CD14-positive monocyte (primary cell): ENCODE results near the gene MICAL2. TPM values are rescaled to one million over a fixed set of nuclear protein-coding genes. Genes with fewer than 3 reads are reported as not detected.
A peak's percentile ranks its signal among the peaks of the same experiment; 100 is the strongest.

Source experiments
- DNase-seq, 3 donors: peaks; one replicate each; pipeline ENCODE4 v3.0.0-alpha.2; 2011 to 2022
- H2AFZ ChIP-seq: 2 replicates; pipeline ENCODE4 v1.6.0; 2012; ENCODE audit warnings: mild to moderate bottlenecking, low read depth, low read length, inconsistent platforms; ENCODE audit not compliant: insufficient read depth, poor library complexity, severe bottlenecking
- H3K27ac ChIP-seq, 2 donors: 1 replicate in 1 of 2; 2 replicates in 1 of 2; pipeline ENCODE4 v1.5.1; 2012 to 2013; ENCODE audit warnings: low read length in 2 of 2, control low read depth in 1 of 2, inconsistent platforms in 1 of 2, low read depth in 1 of 2, mild to moderate bottlenecking in 1 of 2
- H3K27me3 ChIP-seq, 2 donors: one replicate each; pipeline versions ENCODE4 v1.6.0 to v1.6.1; 2011 to 2013; ENCODE audit warnings: low read length in 2 of 2; ENCODE audit not compliant: control insufficient read depth in 2 of 2, insufficient read depth in 2 of 2
- H3K36me3 ChIP-seq, 2 donors: replicated peaks in 1 of 2; 1 replicate in 1 of 2; 2 replicates in 1 of 2; pipeline versions ENCODE4 v1.5.1 to v1.6.1; 2012 to 2013; ENCODE audit warnings: low read length in 2 of 2, control low read depth in 1 of 2, inconsistent platforms in 1 of 2, mild to moderate bottlenecking in 1 of 2; ENCODE audit not compliant: insufficient read depth in 2 of 2, control insufficient read depth in 1 of 2
- H3K4me1 ChIP-seq, 2 donors: 1 replicate in 1 of 2; 2 replicates in 1 of 2; pipeline versions ENCODE4 v1.5.1 to v1.6.1; 2012 to 2013; ENCODE audit warnings: low read length in 2 of 2, control low read depth in 1 of 2, inconsistent platforms in 1 of 2, mild to moderate bottlenecking in 1 of 2, moderate library complexity in 1 of 2; ENCODE audit not compliant: insufficient read depth in 2 of 2, control insufficient read depth in 1 of 2
- H3K4me2 ChIP-seq: replicated peaks from 2 replicates; pipeline ENCODE3; 2012; ENCODE audit warnings: low read length, moderate library complexity, mild to moderate bottlenecking; ENCODE audit not compliant: poor library complexity, severe bottlenecking; ENCODE audit errors: extremely low read depth
- H3K4me3 ChIP-seq, 3 experiments: fragments of 200-600 bp in 1 of 3; sonication (generic) in 1 of 3; replicated peaks in 1 of 3; 1 replicate in 2 of 3; 2 replicates in 1 of 3; pipeline ENCODE4 v1.5.1; 2011 to 2013; ENCODE audit warnings: low read length in 3 of 3, mild to moderate bottlenecking in 3 of 3, control low read depth in 2 of 3, low read depth in 2 of 3, inconsistent platforms in 1 of 3, moderate library complexity in 1 of 3
- H3K79me2 ChIP-seq: 2 replicates; pipeline ENCODE4 v1.6.0; 2012; ENCODE audit warnings: mild to moderate bottlenecking, control low read depth, inconsistent platforms, low read length, moderate library complexity; ENCODE audit not compliant: insufficient read depth
- H3K9ac ChIP-seq: 2 replicates; pipeline ENCODE4 v1.6.0; 2017; ENCODE audit warnings: low read length, mild to moderate bottlenecking; ENCODE audit not compliant: insufficient read depth, poor library complexity, severe bottlenecking
- H3K9me3 ChIP-seq, 2 donors: replicated peaks in 1 of 2; 1 replicate in 1 of 2; 2 replicates in 1 of 2; pipeline versions ENCODE4 v1.5.1 to v1.6.1; 2012 to 2013; ENCODE audit warnings: low read length in 2 of 2, control low read depth in 1 of 2; ENCODE audit not compliant: control insufficient read depth in 1 of 2, insufficient read depth in 1 of 2
- H4K20me1 ChIP-seq: 2 replicates; pipeline ENCODE4 v1.6.0; 2012; ENCODE audit warnings: mild to moderate bottlenecking, low read length, control low read depth, moderate library complexity; ENCODE audit not compliant: insufficient read depth
- H3K27ac Mint-ChIP-seq, 7 donors: one replicate each; pipeline ENCODE4 v1.8.0; 2020; ENCODE audit warnings: mild to moderate bottlenecking in 7 of 7, mixed read lengths in 7 of 7, moderate library complexity in 6 of 7, inconsistent platforms in 2 of 7
- H3K27me3 Mint-ChIP-seq, 3 donors: one replicate each; pipeline ENCODE4 v1.8.0; 2021 to 2022; ENCODE audit warnings: low read depth in 3 of 3, mild to moderate bottlenecking in 3 of 3, mixed read lengths in 3 of 3, moderate library complexity in 3 of 3, inconsistent platforms in 1 of 3
- H3K36me3 Mint-ChIP-seq, 2 donors: one replicate each; pipeline ENCODE4 v1.8.0; 2020; ENCODE audit warnings: mixed read lengths in 2 of 2, inconsistent platforms in 1 of 2, mild to moderate bottlenecking in 1 of 2
- H3K4me1 Mint-ChIP-seq: one replicate; pipeline ENCODE4 v1.8.0; 2020; ENCODE audit warnings: mild to moderate bottlenecking, mixed read lengths
- H3K4me3 Mint-ChIP-seq, 2 donors: one replicate each; pipeline ENCODE4 v1.8.0; 2020; ENCODE audit warnings: mild to moderate bottlenecking in 2 of 2, mixed read lengths in 2 of 2, moderate library complexity in 1 of 2
- H3K9me3 Mint-ChIP-seq, 7 donors: one replicate each; pipeline ENCODE4 v1.8.0; 2020 to 2022; ENCODE audit warnings: mixed read lengths in 7 of 7, mild to moderate bottlenecking in 6 of 7, moderate library complexity in 6 of 7, inconsistent platforms in 2 of 7
- WGBS: methylation state at CpG from one replicate; pipeline ENCODE4 v1.1.5; 2013; ENCODE audit warnings: missing lambda C conversion rate; ENCODE audit not compliant: insufficient coverage; 5-methylcytosine and 5-hydroxymethylcytosine counted together
- intact Hi-C, 2 donors: fragments of 100-400 bp; cut with micrococcal nuclease; formaldehyde crosslinking; loops; one replicate each; pipeline versions ENCODE4 v1.15.0 to v1.15.1; 2023
- polyA plus RNA-seq, 3 donors: library from polyadenylated mRNA; depleted of rRNA in 1 of 3; unstranded in 2 of 3; stranded (reverse) in 1 of 3; fragments of 300-500 nt in 2 of 3; fragments of >200 nt in 1 of 3; fragmentation: Illumina TruSeq in 2 of 3; gene quantifications; 1 replicate in 2 of 3; 2 replicates in 1 of 3; pipeline ENCODE4 v1.2.3, GENCODE V29; 2012 to 2021
- TF ChIP-seq, protein P1 (sequence below): fragments of 200-600 bp; IDR thresholded peaks from one replicate; pipeline ENCODE4 v1.8.0; 2022; ENCODE audit warnings: antibody characterized with exemption, mild to moderate bottlenecking

MICAL2 gene
- polyA plus RNA-seq, 3 donors, result 39.8 to 72.5 (median 44.0) TPM

DNA sequence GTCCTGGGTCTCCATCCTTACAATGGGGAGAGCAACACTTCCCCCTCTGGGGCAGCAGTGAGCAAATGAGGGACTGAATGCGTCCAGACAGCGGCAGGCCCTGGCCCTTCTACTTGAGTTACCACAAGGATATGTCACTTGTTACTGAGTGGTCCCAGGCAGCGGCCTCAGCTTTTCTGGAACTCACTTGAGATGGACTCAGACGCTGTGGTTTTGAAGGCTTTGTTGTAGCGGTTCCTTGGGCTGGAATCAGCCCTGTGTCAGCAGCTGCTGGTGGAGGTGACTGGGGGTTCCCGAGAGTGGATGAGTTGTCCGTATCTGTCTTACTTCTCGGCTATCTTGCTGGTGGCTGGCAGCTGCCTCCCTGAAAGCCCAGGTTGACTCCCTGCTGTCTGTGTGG lies 77.0 kb downstream of the MICAL2 start:
- no peak overlapping the region for H3K9ac ChIP-seq
- WGBS, result 87% methylated on average over 4 of the region's 8 CpGs
- H3K4me2 ChIP-seq, result no peak overlapping the region
- peaks cover 29% of the 10 kb centered on the region for H3K4me1 Mint-ChIP-seq
- H4K20me1 ChIP-seq, result peaks cover 94% of the 10 kb centered on the region
- H3K9me3 ChIP-seq, result no peaks in the 10 kb centered on the region
- peaks cover 0 to 5% (median 2%) of the 10 kb centered on the region in 3 donors for H3K27me3 Mint-ChIP-seq
- H3K36me3 ChIP-seq, result peaks cover 23 to 75% of the 10 kb centered on the region in 2 donors
- H2AFZ ChIP-seq, result no peak overlapping the region
- no peaks in the 10 kb centered on the region for H3K27me3 ChIP-seq
- no peak overlapping the region for H3K4me3 ChIP-seq
- intact Hi-C loops, result no loop called here
- TF ChIP-seq, protein P1, sequence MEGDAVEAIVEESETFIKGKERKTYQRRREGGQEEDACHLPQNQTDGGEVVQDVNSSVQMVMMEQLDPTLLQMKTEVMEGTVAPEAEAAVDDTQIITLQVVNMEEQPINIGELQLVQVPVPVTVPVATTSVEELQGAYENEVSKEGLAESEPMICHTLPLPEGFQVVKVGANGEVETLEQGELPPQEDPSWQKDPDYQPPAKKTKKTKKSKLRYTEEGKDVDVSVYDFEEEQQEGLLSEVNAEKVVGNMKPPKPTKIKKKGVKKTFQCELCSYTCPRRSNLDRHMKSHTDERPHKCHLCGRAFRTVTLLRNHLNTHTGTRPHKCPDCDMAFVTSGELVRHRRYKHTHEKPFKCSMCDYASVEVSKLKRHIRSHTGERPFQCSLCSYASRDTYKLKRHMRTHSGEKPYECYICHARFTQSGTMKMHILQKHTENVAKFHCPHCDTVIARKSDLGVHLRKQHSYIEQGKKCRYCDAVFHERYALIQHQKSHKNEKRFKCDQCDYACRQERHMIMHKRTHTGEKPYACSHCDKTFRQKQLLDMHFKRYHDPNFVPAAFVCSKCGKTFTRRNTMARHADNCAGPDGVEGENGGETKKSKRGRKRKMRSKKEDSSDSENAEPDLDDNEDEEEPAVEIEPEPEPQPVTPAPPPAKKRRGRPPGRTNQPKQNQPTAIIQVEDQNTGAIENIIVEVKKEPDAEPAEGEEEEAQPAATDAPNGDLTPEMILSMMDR, result no peak
- peaks cover 10% of the 10 kb centered on the region for H3K79me2 ChIP-seq
- H3K9me3 Mint-ChIP-seq, result peaks cover 0 to 2% (median 0%) of the 10 kb centered on the region in 7 donors
- H3K27ac Mint-ChIP-seq, result no peak overlapping the region
- peaks cover 11% of the 10 kb centered on the region in 2 donors for H3K4me1 ChIP-seq
- H3K4me3 Mint-ChIP-seq, result no peak overlapping the region
- no peak for DNase-seq
- H3K36me3 Mint-ChIP-seq, result peaks cover 70 to 86% of the 10 kb centered on the region in 2 donors
- no peak overlapping the region for H3K27ac ChIP-seq

- Histone ChIP-seq H3K27ac (no peak overlapping the region), H3K79me2 (no peaks in the 10 kb centered on the region), H3K9me3 (no peaks in the 10 kb centered on the region), H3K9ac (no peak overlapping the region), H2AFZ (no peak overlapping the region), H3K4me2 (no peak overlapping the region), H3K27me3 (no peaks in the 10 kb centered on the region), H3K4me3 (no peak overlapping the region), H3K36me3 (peaks cover 26 to 76% of the 10 kb centered on the region in 2 donors), H4K20me1 (peaks cover 94% of the 10 kb centered on the region), H3K4me1 (peaks cover 0 to 3% of the 10 kb centered on the region in 2 donors)
- peaks cover 0 to 2% (median 1%) of the 10 kb centered on the region in 3 donors for H3K27me3 Mint-ChIP-seq
- peaks cover 19% of the 10 kb centered on the region for H3K4me1 Mint-ChIP-seq
- H3K27ac Mint-ChIP-seq, result peak overlapping the region in 1 of 7 donors; percentile 26
- peaks cover 68 to 87% of the 10 kb centered on the region in 2 donors for H3K36me3 Mint-ChIP-seq
- WGBS, result 0% methylated on average over 1 of the region's 3 CpGs
- H3K4me3 Mint-ChIP-seq, result no peak overlapping the region
- no peak for DNase-seq
- intact Hi-C loops, result no loop called here
- TF ChIP-seq, protein P1, result no peak
- peaks cover 0 to 2% (median 0%) of the 10 kb centered on the region in 7 donors for H3K9me3 Mint-ChIP-seq
Measured at GRCh38 chr11:12188548-12189317, 78.3 kb downstream of the MICAL2 start.
